ENCODE results near the gene TBR1. TPM values are rescaled to one million over a fixed set of nuclear protein-coding genes. Genes with fewer than 3 reads are reported as not detected.

The TBR1 gene
- total RNA-seq, 2 experiments from 2014 or later, result not detected

DNA sequence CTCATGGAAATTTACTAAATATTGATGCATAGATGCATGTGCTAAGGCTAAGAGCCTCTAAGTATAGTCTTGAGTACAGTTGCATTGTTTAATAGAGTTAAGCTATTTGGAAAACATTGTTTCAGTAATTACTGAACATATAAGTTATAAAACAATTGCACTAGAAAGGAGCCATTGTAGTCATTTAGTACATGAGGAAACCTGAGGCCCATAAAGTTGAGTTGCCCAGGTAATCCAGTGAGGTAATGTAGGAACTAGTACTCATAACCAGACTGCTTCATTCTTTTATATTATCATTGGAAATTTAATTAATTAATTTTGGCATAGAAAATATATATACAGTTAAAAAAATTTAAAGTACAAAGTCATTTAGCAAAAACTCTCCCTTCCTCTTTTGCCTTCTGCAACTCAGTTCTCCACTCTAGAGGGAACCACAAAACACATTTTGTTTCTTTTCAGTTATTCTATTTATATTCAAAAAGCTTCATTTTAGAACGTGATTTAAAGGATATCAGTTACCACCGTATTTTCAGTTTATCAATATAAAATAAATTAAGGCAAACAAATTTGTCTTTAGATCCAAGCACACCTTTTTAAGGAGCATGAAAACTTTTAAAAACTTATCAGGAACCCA is 27.8 kb upstream of the TBR1 start:
- H3K36me3 Mint-ChIP-seq, result peaks cover 26% of the 10 kb centered on the region
- no peak overlapping the region for H3K27ac Mint-ChIP-seq

DNA sequence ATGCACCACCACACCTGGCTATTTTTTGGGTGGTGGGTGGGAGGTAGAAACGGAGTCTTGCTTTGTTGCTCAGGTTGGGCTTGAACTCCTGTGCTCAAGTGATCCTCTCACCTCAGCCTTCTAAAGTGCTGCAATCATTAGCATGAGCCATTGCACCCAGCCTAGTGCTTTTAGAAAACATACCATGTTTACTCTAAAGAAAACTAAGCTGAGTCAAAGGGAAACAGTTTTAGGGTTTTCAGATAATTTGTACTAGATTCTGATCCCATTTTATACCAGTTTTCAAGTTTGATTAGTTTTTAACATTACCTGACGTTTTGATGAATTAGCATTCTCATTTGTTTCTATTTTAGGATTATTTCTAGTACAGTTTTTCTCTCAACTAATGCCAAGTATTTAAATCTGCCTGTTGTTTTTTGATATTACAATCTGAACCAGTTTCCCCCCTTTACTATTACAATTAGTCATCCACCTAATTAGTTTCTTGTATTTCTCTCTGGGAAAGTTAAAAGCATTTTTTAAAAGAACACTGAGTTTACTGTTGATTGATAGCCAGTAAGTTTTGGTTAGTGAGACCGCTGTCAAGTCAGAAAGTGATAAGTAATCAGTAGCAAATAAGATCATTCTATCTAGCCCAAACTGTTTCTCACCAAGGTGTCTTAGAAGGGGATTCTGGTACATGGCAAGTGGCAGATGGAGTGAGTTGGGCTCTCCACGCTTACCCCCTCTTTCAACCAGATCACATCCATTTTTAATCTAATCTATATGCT is 24.2 kb upstream of the TBR1 start:
- Mint-ChIP-seq H3K27ac (no peak overlapping the region), H3K36me3 (peaks cover 40% of the 10 kb centered on the region)

More for the DNA sequence above, 27.8 kb upstream of the TBR1 start:
- ChIA-PET CTCF (interaction anchor here (0.8 kb wide), 1 partner anchor 346 kb away, joined by 3 read pairs; no protein-coding TSS in a partner anchor), POLR2A (no interaction called here)
- intact Hi-C loops (cut with micrococcal nuclease), result no loop called here
- Mint-ChIP-seq H3K27me3 (no peaks in the 10 kb centered on the region), H3K4me3 (no peak overlapping the region), H3K9me3 (no peaks in the 10 kb centered on the region), H3K4me1 (ENCODE audit: low read depth) (peaks cover 9% of the 10 kb centered on the region)
- no peak for DNase-seq

DNA sequence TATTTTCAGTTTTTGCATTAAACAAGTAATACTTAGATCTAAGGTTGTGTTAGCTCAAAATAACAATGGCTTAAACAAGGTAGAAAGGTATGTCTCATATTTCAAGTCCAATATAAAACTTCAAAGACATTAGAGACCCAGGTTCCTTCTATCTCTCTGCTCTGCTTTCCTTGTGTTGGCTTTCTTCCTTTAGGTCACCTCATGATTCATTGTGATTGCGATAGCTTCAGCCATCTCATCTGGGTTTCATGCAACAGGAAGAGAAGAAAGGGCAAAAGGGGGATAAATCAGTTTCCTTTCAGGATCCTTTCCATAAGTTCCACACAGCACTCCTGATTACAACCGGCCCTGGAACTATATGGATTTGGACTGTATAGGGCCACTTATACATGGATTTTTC is 16.0 kb upstream of the TBR1 start:
- Mint-ChIP-seq H3K36me3 (peaks cover 45% of the 10 kb centered on the region), H3K4me1 (ENCODE audit: low read depth) (no peaks in the 10 kb centered on the region), H3K27me3 (no peaks in the 10 kb centered on the region), H3K27ac (no peak overlapping the region), H3K4me3 (no peak overlapping the region), H3K9me3 (no peaks in the 10 kb centered on the region)
- POLR2A ChIA-PET, result no interaction called here
- CTCF ChIA-PET, result no interaction called here
- no peak for DNase-seq
- intact Hi-C loops (cut with micrococcal nuclease), result no loop called here

More for the DNA sequence above, 24.2 kb upstream of the TBR1 start:
- intact Hi-C loops (cut with micrococcal nuclease), result no loop called here
- DNase-seq, result no peak
- Mint-ChIP-seq H3K9me3 (no peaks in the 10 kb centered on the region), H3K27me3 (no peaks in the 10 kb centered on the region), H3K4me3 (no peak overlapping the region), H3K4me1 (ENCODE audit: low read depth) (no peaks in the 10 kb centered on the region)
- CTCF ChIA-PET, result no interaction called here
- POLR2A ChIA-PET, result no interaction called here

DNA sequence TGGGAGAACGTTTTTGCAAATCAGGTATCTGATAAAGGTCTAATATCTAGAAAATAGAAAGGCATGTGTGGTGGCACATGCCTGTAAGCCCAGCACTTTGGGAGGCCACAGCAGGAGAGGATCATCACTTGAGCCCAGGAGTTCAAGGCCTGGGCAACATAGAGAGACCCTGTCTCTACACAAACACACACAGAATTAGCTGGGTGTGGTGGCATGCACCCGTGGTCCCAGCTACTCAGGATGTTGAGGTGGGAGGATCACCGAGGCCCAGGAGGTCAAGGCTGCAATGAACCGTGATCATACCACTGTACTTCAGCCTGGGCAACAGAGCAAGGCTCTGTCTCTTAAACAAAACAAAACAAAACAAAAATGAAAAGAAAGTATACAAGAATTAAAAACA is 13.8 kb upstream of the TBR1 start:
- POLR2A ChIA-PET, result no interaction called here
- no peaks in the 10 kb centered on the region for H3K27me3 Mint-ChIP-seq

DNA sequence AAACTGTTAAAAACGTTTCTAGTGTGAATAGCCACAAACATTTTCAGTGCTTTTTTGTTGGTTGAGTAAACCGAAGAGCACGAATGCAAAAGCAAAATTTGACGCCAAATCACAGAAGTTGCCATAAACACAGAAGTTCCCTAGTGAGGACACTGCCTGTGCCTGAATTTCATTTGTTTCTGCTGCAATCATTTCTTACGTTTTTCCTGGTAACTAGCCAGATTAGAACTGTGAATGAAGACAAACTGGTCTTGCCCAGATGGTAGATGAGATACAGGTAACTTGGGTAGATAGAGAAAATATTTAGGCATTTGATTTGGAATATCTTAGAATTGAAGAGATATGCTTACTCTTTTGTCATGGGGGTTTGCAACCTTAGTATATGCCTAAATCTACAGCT is 9.8 kb upstream of the TBR1 start:
- H3K9me3 Mint-ChIP-seq, result no peaks in the 10 kb centered on the region
- H3K4me3 Mint-ChIP-seq, result no peak overlapping the region
- POLR2A ChIA-PET, result no interaction called here
- no peak overlapping the region for H3K27ac Mint-ChIP-seq
- peaks cover 17% of the 10 kb centered on the region for H3K36me3 Mint-ChIP-seq
- intact Hi-C loops (cut with micrococcal nuclease), result no loop called here
- no peak for DNase-seq
- no peaks in the 10 kb centered on the region for H3K27me3 Mint-ChIP-seq
- CTCF ChIA-PET, result no interaction called here
- H3K4me1 Mint-ChIP-seq (ENCODE audit: low read depth), result no peaks in the 10 kb centered on the region

More for the DNA sequence above, 13.8 kb upstream of the TBR1 start:
- CTCF ChIA-PET, result no interaction called here
- intact Hi-C loops (cut with micrococcal nuclease), result no loop called here
- Mint-ChIP-seq H3K9me3 (no peaks in the 10 kb centered on the region), H3K4me3 (no peak overlapping the region), H3K4me1 (ENCODE audit: low read depth) (no peaks in the 10 kb centered on the region), H3K36me3 (peaks cover 28% of the 10 kb centered on the region), H3K27ac (no peak overlapping the region)
- DNase-seq, result no peak

DNA sequence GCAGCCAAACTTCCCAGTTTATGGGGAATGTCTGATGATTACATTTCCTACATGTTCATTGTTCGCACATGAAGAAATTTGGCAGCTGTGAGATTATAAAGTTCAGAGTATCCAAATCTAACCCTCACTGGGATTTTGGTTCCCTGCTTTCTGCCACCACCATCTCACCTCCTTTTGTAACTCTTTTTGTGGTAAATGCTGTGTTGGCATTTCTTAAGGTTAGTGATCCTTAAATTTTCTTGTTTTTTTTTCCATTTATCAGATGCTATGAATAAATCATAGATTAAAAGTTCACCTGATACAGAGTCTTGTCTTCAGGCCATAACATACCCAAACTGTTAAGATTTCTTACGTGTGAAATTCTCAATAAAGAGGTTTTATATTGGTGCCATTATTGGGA is 8.5 kb upstream of the TBR1 start:
- H3K27me3 Mint-ChIP-seq, result no peaks in the 10 kb centered on the region
- H3K36me3 Mint-ChIP-seq, result peaks cover 11% of the 10 kb centered on the region
- H3K4me3 Mint-ChIP-seq, result no peak overlapping the region
- CTCF ChIA-PET, result no interaction called here
- no peaks in the 10 kb centered on the region for H3K9me3 Mint-ChIP-seq
- no peak overlapping the region for H3K27ac Mint-ChIP-seq
- intact Hi-C loops (cut with micrococcal nuclease), result no loop called here
- H3K4me1 Mint-ChIP-seq (ENCODE audit: low read depth), result no peaks in the 10 kb centered on the region
- POLR2A ChIA-PET, result no interaction called here
- no peak for DNase-seq

DNA sequence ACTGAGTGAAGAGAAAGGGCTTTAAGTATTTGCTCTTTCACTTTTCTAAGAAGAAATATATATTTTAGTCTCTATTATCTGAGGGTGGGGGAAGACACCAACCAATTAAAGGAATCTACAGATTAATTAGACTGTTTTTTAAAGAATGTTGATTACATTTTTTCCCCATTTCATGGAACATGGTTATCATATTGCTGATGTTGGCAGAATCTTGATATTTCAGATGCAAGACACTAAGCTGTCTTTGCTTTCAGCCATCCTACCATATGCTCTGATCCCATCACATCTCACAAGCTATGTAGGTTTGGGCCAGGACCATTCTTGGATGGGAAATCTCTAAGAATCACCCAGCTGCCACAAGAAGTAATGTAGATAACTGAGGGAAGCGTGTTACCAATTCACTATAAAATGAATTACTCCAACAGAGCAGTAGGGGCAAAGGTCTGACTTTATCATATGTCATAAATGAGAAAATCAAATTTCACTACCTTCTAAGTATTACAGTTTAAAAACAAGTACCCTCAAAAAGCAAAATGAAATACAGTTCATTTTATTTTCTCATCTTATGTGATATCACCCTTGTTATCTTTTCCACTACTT is 6.7 kb upstream of the TBR1 start:
- Mint-ChIP-seq H3K9me3 (no peaks in the 10 kb centered on the region), H3K36me3 (peaks cover 7% of the 10 kb centered on the region), H3K27ac (no peak overlapping the region), H3K27me3 (peaks cover 4% of the 10 kb centered on the region), H3K4me1 (ENCODE audit: low read depth) (peaks cover 4% of the 10 kb centered on the region), H3K4me3 (no peak overlapping the region)
- ChIA-PET POLR2A (no interaction called here), CTCF (no interaction called here)
- DNase-seq, result no peak
- intact Hi-C loops (cut with micrococcal nuclease), result no loop called here

DNA sequence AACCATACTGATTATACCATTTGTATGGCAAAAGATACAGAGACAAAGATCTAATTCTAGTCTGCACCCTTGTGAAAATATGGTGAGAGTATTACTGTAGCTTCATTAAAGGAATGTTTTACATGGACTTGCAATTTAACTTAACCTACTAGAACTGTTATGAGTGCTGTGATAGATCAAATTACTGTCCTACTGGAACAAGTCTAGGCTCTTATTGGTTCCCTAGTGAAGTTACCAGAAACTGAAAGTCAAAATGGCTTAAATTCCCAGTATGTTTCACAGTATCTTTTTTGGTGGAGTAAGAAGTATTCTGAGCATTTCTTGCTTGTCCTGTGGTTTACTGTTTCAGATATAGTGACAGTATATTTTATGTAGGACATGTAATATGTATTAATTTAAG is 3.8 kb upstream of the TBR1 start:
- no peak for DNase-seq
- ChIA-PET CTCF (no interaction called here), POLR2A (no interaction called here)
- intact Hi-C loops (cut with micrococcal nuclease), result no loop called here
- Mint-ChIP-seq H3K4me3 (no peak overlapping the region), H3K9me3 (no peaks in the 10 kb centered on the region), H3K4me1 (ENCODE audit: low read depth) (peaks cover 28% of the 10 kb centered on the region), H3K27me3 (peaks cover 28% of the 10 kb centered on the region), H3K36me3 (peaks cover 7% of the 10 kb centered on the region), H3K27ac (no peak overlapping the region)

DNA sequence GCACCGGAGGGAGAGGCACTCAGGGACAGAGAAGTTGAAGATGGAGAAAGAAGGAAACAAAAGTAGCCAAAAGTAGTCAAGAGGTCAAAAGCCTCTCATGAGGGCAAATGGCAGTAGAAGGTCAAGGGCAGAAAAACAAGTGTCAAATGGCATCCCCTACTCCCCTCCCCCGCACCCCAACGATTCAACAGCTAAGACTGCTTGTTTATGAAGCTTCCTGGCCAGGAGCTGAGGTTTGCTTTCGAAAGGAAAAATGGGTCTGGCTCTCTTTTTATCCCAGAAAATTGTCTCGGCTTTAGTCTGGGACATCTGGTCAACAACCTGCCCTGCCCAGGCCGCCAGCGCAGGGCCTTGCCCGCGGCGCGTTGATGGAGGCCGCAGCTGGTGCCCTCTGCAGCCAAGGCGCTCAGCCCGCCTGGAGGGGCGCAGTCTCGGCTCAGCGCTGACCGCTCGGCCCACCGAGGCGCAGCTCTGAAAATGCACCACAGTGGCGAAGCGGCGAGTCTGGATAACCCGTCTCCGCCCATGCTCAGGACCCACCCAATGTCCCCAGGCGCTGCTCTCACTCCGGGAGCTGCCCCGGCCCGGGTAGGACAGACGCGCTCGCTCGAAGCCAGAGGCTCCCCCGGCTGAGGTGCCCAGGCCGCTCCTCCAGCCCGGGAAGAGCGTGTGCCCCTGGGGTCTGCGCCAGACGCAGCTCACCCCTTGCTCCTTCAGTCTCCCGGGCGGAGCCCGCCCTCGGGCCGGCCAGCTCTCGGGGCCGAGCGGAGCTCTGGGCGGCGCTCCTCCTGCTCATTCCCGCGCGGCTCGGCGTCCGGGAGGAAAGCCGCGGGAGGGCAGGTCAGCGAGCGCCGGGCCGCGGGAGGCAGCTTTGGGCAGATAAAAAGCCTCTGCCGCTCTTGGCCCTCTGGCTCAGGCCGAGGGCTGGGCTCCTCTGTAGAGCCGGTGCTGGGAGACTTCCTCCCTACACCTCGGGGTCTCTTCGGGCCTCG is 1.8 kb upstream of the TBR1 start:
- ChIA-PET CTCF (interaction anchor here (0.8 kb wide), 1 partner anchor 884 kb away, joined by 3 read pairs; no protein-coding TSS in a partner anchor), POLR2A (no interaction called here)
- Mint-ChIP-seq H3K4me1 (ENCODE audit: low read depth) (peaks cover 47% of the 10 kb centered on the region), H3K4me3 (peak overlapping the region; percentile 45), H3K9me3 (no peaks in the 10 kb centered on the region), H3K27ac (no peak overlapping the region), H3K36me3 (peaks cover 3% of the 10 kb centered on the region), H3K27me3 (peaks cover 47% of the 10 kb centered on the region)
- intact Hi-C loops (cut with micrococcal nuclease), result loop anchor here (2.0 to 5.0 kb wide), 3 partner anchors 14 to 177 kb away; partner anchors contain the start of gene PSMD14
- DNase-seq, result no peak

DNA sequence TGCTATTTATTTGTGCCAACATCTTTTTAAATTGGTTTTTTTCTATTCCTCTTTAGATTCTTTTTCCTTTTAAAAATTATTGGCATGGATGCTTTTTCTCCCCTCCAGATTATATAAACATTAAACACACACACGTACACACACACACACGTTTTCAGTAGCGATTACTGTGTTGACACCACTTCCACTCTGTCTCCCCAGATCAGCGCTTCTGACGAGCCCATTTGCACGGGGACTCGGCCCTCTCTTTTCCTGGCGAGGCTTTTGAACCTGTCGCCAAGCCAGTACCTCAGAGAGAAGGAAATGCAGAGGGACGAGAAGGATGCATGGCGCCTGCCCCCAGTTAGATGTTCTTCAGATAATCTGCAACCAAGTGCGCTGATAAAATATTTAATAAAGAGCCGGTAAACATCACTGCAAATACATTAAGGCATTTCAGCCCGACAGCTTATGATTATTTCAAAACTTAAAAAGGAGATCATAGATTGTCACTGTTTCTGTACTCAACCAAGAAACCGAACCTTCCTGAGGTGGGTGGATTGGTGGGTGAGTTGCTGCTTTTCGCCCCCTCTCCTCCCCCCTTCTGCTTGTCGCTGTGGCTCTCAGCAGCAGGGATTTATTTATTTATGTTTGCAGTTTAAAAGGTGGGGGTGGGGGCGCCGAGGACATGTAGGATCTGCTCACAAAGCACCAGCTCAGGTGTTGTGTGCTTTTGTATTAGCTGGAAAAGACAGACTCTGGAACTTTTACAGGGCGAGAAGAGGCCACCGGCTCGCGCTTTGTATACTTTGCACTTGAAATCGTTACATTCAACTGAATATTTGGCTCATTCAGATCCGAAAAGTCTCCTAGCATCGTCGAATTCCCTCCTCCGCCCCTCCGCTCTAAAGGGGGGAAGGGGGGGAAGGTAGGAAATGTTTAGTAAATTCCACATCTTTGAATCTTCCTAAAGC is 787 bp upstream of the TBR1 start:
- DNase-seq, result no peak
- intact Hi-C loops (cut with micrococcal nuclease), result loop anchor here (2.0 to 5.0 kb wide), 3 partner anchors 13 to 178 kb away; partner anchors contain the start of gene PSMD14
- no peak overlapping the region for H3K27ac Mint-ChIP-seq
- CTCF ChIA-PET, result interaction anchor here (0.8 to 1.1 kb wide), 3 partner anchors 10 to 883 kb away, joined by 3 to 5 read pairs (median 3); no protein-coding TSS in a partner anchor
- peaks cover 47% of the 10 kb centered on the region for H3K4me1 Mint-ChIP-seq (ENCODE audit: low read depth)
- POLR2A ChIA-PET, result no interaction called here
- peaks cover 54% of the 10 kb centered on the region for H3K27me3 Mint-ChIP-seq
- peaks cover 3% of the 10 kb centered on the region for H3K36me3 Mint-ChIP-seq
- peak overlapping the region; percentile 45 for H3K4me3 Mint-ChIP-seq
- H3K9me3 Mint-ChIP-seq, result no peaks in the 10 kb centered on the region

Data from activated CD4-positive, alpha-beta memory T cell treated with anti-CD3 and anti-CD28 coated beads for 36 hours (primary cell).